ENCODE results near the gene GCM1.

GCM1 gene

GRCh38 chr6:53104916-53105315, 43.7 kb downstream of the GCM1 start:
- no peak for DNase-seq (ENCODE audit: low read depth in 2 of 2)

GRCh38 chr6:53103993-53104675, 44.5 kb downstream of the GCM1 start:
- no peak for DNase-seq (ENCODE audit: low read depth in 2 of 2)

- no peak for DNase-seq (ENCODE audit: low read depth in 2 of 2)
Measured at GRCh38 chr6:53101006-53101405, 47.6 kb downstream of the GCM1 start.

GRCh38 chr6:53100561-53100960, 48.1 kb downstream of the GCM1 start:
- no peak for DNase-seq (ENCODE audit: low read depth in 2 of 2)

GRCh38 chr6:53095716-53096115, 52.9 kb downstream of the GCM1 start:
- DNase-seq (ENCODE audit: low read depth in 2 of 2) = no peak

- DNase-seq (ENCODE audit: low read depth in 2 of 2) = no peak
Measured at GRCh38 chr6:53095270-53095669, 53.4 kb downstream of the GCM1 start.

- DNase-seq (ENCODE audit: low read depth in 2 of 2) = no peak
Measured at GRCh38 chr6:53090576-53090975, 58.1 kb downstream of the GCM1 start.

GRCh38 chr6:53089948-53090347, 58.7 kb downstream of the GCM1 start:
- DNase-seq (ENCODE audit: low read depth in 2 of 2) = no peak

- DNase-seq (ENCODE audit: low read depth in 2 of 2) = no peak
Measured at GRCh38 chr6:53086302-53086701, 62.3 kb downstream of the GCM1 start.

GRCh38 chr6:53080813-53081212, 67.8 kb downstream of the GCM1 start:
- no peak for DNase-seq (ENCODE audit: low read depth in 2 of 2)
